Erythroblast (primary cell): Measurements from ENCODE around the gene ALDH4A1.

Experiments
- DNase-seq, 2 experiments: peaks; one replicate each; lab custom pipeline; 2025; lab: John Stamatoyannopoulos, UW
- GATA1 ChIP-seq: IDR thresholded peaks from 2 replicates; pipeline ENCODE4 v1.6.1; 2011; ENCODE audit warnings: low read depth, mild to moderate bottlenecking, control low read depth, low read length, moderate library complexity
- POLR2A ChIP-seq: IDR thresholded peaks from 2 replicates; pipeline ENCODE4 v1.6.1; 2011; ENCODE audit warnings: mild to moderate bottlenecking, low read length

Gene ALDH4A1

DNA sequence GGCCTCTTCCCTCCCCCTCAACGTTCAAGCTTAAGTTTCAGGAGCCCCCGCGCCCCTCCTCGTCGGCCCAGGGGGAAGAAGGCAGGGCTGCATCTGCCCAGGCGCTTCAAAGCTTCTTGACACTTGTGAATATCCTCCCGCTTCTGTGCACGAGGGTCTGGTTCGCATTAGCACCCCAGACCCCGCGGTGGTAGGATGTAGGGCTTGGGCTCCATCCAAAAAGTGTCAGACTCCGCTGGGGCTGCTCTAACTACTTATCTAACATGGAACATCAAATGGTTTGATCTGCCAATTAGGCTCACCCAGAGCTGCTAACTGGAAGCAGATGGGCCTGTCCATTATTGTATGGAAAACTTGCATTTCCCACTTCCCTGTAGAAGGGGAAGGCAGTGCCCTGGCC lies 71.8 kb downstream of the ALDH4A1 start:
- DNase-seq, result no peak
- TF ChIP-seq GATA1 (no peak), POLR2A (no peak)

DNA sequence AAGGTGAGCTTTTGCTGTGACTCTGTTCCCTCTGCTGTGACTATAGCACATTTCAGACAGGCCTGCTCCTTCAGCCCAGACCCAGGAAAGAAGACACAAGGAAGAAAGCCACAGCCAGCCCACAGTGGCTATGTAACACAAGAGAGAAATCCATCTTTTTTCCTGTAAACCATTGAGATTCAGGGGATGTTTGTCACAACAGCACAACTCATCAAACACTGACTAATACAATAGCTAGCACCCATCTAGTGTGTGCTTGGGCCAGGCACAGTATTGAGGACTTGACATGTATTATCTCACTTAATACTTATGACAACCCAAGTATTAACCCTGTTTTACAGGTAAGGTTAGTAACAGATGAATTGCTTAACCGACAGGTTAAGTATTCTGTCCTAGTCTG lies 72.7 kb downstream of the ALDH4A1 start:
- no peak for DNase-seq
- TF ChIP-seq GATA1 (no peak), POLR2A (no peak)

DNA sequence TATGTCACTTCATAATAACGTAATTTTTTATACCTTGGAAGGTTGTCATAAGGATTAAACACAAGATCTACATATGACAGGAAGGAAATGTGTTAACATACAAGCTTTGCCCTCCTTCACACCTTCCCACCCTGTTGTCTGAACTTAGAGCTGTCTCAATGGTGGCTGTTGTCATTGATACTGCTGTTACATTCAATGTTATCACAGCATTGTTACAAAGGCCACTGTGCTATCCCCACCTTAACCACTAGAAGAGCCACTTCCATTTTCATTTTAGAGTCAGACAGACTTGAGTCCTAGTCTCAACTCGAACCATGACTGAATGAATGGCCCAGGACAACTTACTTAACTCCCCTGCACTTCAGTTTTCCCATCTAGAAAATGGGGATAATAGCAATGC lies 74.1 kb downstream of the ALDH4A1 start:
- TF ChIP-seq POLR2A, result no peak
- TF ChIP-seq GATA1, result no peak

DNA sequence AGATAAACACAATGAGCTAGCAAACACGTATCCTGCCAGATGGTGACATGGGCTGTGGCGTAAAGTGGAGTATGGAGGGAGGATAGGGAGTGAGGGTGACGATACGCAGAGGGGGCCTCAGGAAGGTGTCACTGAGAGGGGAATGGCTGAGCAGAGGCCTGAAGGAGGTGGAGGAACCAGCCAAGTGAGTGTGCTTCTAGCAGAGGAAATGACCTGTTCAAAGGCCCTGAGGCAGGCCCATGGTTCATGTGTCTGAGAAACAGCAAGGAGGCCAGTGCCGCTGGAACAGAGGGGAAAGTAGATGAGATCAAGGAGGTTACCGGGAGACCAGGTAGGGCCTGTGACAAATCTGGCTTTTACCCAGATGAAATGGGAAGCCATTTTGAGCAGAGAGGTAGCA lies 78.9 kb downstream of the ALDH4A1 start:
- TF ChIP-seq GATA1 (no peak), POLR2A (no peak)
- no peak for DNase-seq

More for the DNA sequence above, 74.1 kb downstream of the ALDH4A1 start:
- no peak for DNase-seq
